Activated CD4-positive, alpha-beta T cell treated with anti-CD3 and anti-CD28 coated beads, Interleukin-2, amount 50 U/mL, for 16 hours (primary cell): ENCODE data around the gene ATP1B3.
A peak's percentile ranks its signal among the peaks of the same experiment; 100 is the strongest.
"Not testable (repeated sequence)": the region's sequence is repeated elsewhere in the genome, so short reads cannot be mapped to it uniquely, and the experiment has no call there.

Experiments used
- DNase-seq: peaks from one replicate; pipeline ENCODE4 v3.0.0-alpha.2; 2020

The ATP1B3 gene

GRCh38 chr3:141876381-141876890 lies at the start of gene ATP1B3:
Gene ATP1B3 (plus strand): TSS chr3:141876643. CDS start chr3:141876802, 159 bp downstream.
- peak; percentile 88 for DNase-seq

- no peak for DNase-seq
Measured at GRCh38 chr3:141828487-141828886, 48.0 kb upstream of the ATP1B3 start.

GRCh38 chr3:141828890-141829289 lies 47.6 kb upstream of the ATP1B3 start:
- no peak for DNase-seq

- no peak for DNase-seq
Measured at GRCh38 chr3:141830508-141830907, 45.9 kb upstream of the ATP1B3 start.

GRCh38 chr3:141834292-141834691 lies 42.2 kb upstream of the ATP1B3 start:
- DNase-seq = no peak

GRCh38 chr3:141835557-141836229 lies 40.8 kb upstream of the ATP1B3 start:
- no peak for DNase-seq

- DNase-seq = no peak
Measured at GRCh38 chr3:141839389-141839788, 37.1 kb upstream of the ATP1B3 start.

- DNase-seq = no peak
Measured at GRCh38 chr3:141840737-141841544, 35.5 kb upstream of the ATP1B3 start.

GRCh38 chr3:141844108-141844507 lies 32.3 kb upstream of the ATP1B3 start:
- DNase-seq = no peak

- no peak for DNase-seq
Measured at GRCh38 chr3:141844812-141845211, 31.6 kb upstream of the ATP1B3 start.

- DNase-seq = no peak
Measured at GRCh38 chr3:141845407-141846049, 30.9 kb upstream of the ATP1B3 start.

GRCh38 chr3:141846050-141846433 lies 30.4 kb upstream of the ATP1B3 start:
- no peak for DNase-seq

- not testable (repeated sequence) for DNase-seq
Measured at GRCh38 chr3:141848159-141848748, 28.2 kb upstream of the ATP1B3 start.

- DNase-seq = no peak
Measured at GRCh38 chr3:141849056-141849815, 27.2 kb upstream of the ATP1B3 start.

- no peak for DNase-seq
Measured at GRCh38 chr3:141851411-141851810, 25.0 kb upstream of the ATP1B3 start.

- DNase-seq = no peak
Measured at GRCh38 chr3:141853081-141853601, 23.3 kb upstream of the ATP1B3 start.

GRCh38 chr3:141853629-141854168 lies 22.7 kb upstream of the ATP1B3 start:
- DNase-seq = no peak

- no peak for DNase-seq
Measured at GRCh38 chr3:141854599-141854998, 21.8 kb upstream of the ATP1B3 start.

GRCh38 chr3:141858312-141858711 lies 18.1 kb upstream of the ATP1B3 start:
- DNase-seq = no peak

- DNase-seq = no peak
Measured at GRCh38 chr3:141859651-141860050, 16.8 kb upstream of the ATP1B3 start.

GRCh38 chr3:141860086-141860669 lies 16.3 kb upstream of the ATP1B3 start:
- DNase-seq = no peak
